CD4-positive, alpha-beta T cell (primary cell): ENCODE data around the gene DNASE1L2. TPM values are rescaled to one million over a fixed set of nuclear protein-coding genes. Genes with fewer than 3 reads are reported as not detected.
A peak's percentile ranks its signal among the peaks of the same experiment; 100 is the strongest.

Experiments
- ATAC-seq: fragments of 200-7000 bp; cut with Tn5 transposase; one replicate; pipeline ENCODE4 v1.10.0; 2022; ENCODE audit warnings: mild to moderate bottlenecking; ENCODE audit not compliant: poor library complexity
- CTCF ChIA-PET: fragments of 350-600 bp; sonication (Branson Sonifier 250); formaldehyde crosslinking; loops from one replicate; lab custom pipeline; 2021; ENCODE audit warnings: antibody characterized with exemption, inconsistent platforms; lab: Charles Lee
- POLR2A ChIA-PET: fragments of 350-600 bp; sonication (Branson Sonifier 250); formaldehyde crosslinking; loops from one replicate; lab custom pipeline; 2021; ENCODE audit warnings: antibody characterized with exemption, inconsistent platforms; lab: Charles Lee
- DNase-seq, 14 experiments: peaks; one replicate each; pipeline ENCODE4 v3.0.0-alpha.2; 2013 to 2020; ENCODE audit warnings: mixed read lengths in 2 of 14
- H3K27ac ChIP-seq, 2 donors: one replicate each; pipeline versions ENCODE4 v1.5.1 to v1.7.0; 2013; ENCODE audit warnings: low read length in 2 of 2, low read depth in 1 of 2, mild to moderate bottlenecking in 1 of 2
- H3K27me3 ChIP-seq, 2 experiments: 1 replicate in 1 of 2; 2 replicates in 1 of 2; pipeline versions ENCODE4 v1.6.1 to v1.7.0; 2013; ENCODE audit warnings: low read length in 2 of 2, control low read depth in 1 of 2, mild to moderate bottlenecking in 1 of 2, moderate library complexity in 1 of 2; ENCODE audit not compliant: insufficient read depth in 2 of 2, control insufficient read depth in 1 of 2
- H3K36me3 ChIP-seq: one replicate; pipeline ENCODE4 v1.6.1; 2013; ENCODE audit warnings: low read length, control low read depth; ENCODE audit not compliant: insufficient read depth
- H3K4me1 ChIP-seq: one replicate; pipeline ENCODE4 v1.6.1; 2013; ENCODE audit warnings: low read length, control low read depth; ENCODE audit not compliant: insufficient read depth
- H3K4me3 ChIP-seq: one replicate; pipeline ENCODE4 v1.5.1; 2013; ENCODE audit warnings: mild to moderate bottlenecking, low read length, moderate library complexity
- H3K9me3 ChIP-seq, 2 experiments: 1 replicate in 1 of 2; 2 replicates in 1 of 2; pipeline versions ENCODE4 v1.6.1 to v1.7.0; 2013; ENCODE audit warnings: low read length in 2 of 2, mild to moderate bottlenecking in 2 of 2, control low read depth in 1 of 2, moderate library complexity in 1 of 2; ENCODE audit not compliant: control insufficient read depth in 1 of 2, insufficient read depth in 1 of 2
- H3K27ac Mint-ChIP-seq: one replicate; pipeline ENCODE4 v1.8.0; 2020; ENCODE audit warnings: mixed read lengths
- H3K27me3 Mint-ChIP-seq: one replicate; pipeline ENCODE4 v1.8.0; 2021; ENCODE audit warnings: mixed read lengths
- H3K36me3 Mint-ChIP-seq: one replicate; pipeline ENCODE4 v1.8.0; 2021; ENCODE audit warnings: low read depth, mixed read lengths
- H3K4me1 Mint-ChIP-seq: one replicate; pipeline ENCODE4 v1.8.0; 2021; ENCODE audit warnings: low read depth, mixed read lengths
- H3K4me3 Mint-ChIP-seq: one replicate; pipeline ENCODE4 v1.8.0; 2020; ENCODE audit warnings: mild to moderate bottlenecking, mixed read lengths
- H3K9me3 Mint-ChIP-seq: one replicate; pipeline ENCODE4 v1.8.0; 2020; ENCODE audit warnings: mixed read lengths
- CTCF ChIP-seq: fragments of 200-600 bp; IDR thresholded peaks from one replicate; pipeline ENCODE4 v1.8.0; 2022; ENCODE audit warnings: antibody characterized with exemption, mild to moderate bottlenecking
- intact Hi-C, 2 experiments: fragments of 100-400 bp; cut with DNase I in 1 of 2; cut with micrococcal nuclease in 1 of 2; formaldehyde crosslinking; loops; one replicate each; pipeline versions ENCODE4 v1.15.1 to v1.9.0; 2023 to 2025; cut with DNase I, micrococcal nuclease
- total RNA-seq, 174 experiments: library from RNA in 2 of 174; stranded (reverse) in 2 of 174; gene quantifications; one replicate each; pipeline ENCODE4 v1.2.3 and lab custom pipeline; 2021 to 2026

Gene DNASE1L2
- total RNA-seq, 2 experiments from 2014 or later = 0.22 to 0.36 TPM

DNA sequence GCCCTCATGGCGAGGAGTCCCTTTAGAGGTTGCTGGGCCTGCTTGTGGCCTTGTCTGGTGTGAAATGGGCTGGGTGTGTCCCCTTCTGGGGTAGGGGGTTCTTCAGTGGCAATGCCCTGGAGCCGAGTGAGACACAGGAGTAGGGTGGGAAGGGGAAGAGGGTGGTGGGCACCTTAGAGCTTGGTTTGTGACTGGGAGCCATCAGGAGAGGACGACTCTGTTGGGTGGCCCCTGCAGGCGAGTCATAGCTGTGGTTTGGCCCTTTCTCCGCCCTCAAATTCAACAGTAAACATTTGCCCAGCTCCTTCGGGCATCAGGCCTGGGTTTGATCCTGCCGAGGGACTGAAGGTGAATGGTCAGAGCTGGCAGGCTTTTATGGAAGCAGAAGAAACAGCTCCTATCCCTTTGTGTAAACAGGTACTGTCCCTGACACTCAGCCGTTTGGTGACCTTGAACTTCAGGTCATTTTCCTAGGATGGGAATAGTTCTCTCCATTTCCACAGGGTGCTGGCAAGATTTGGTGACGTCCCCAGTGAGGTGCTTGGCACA is 9.9 kb upstream of the DNASE1L2 start:
- Histone ChIP-seq H3K27me3 (no peaks in the 10 kb centered on the region), H3K4me3 (no peak overlapping the region), H3K9me3 (no peaks in the 10 kb centered on the region), H3K4me1 (peaks cover 30% of the 10 kb centered on the region), H3K36me3 (peaks cover 33% of the 10 kb centered on the region), H3K27ac (no peak overlapping the region)
- no peak for DNase-seq
- no peak for TF ChIP-seq CTCF
- ChIA-PET POLR2A (interaction anchor here (1.1 to 1.3 kb wide), 2 partner anchors 11 to 24 kb away, joined by 3 to 5 read pairs; partner anchors contain the start of gene DNASE1L2), CTCF (no interaction called here)
- H3K9me3 Mint-ChIP-seq = no peaks in the 10 kb centered on the region
- no peaks in the 10 kb centered on the region for H3K27me3 Mint-ChIP-seq
- H3K4me1 Mint-ChIP-seq = peaks cover 15% of the 10 kb centered on the region
- peaks cover 15% of the 10 kb centered on the region for H3K36me3 Mint-ChIP-seq
- H3K4me3 Mint-ChIP-seq = peak overlapping the region; percentile 71
- H3K27ac Mint-ChIP-seq = no peak overlapping the region
- ATAC-seq = no peak
- intact Hi-C loops = no loop called here

DNA sequence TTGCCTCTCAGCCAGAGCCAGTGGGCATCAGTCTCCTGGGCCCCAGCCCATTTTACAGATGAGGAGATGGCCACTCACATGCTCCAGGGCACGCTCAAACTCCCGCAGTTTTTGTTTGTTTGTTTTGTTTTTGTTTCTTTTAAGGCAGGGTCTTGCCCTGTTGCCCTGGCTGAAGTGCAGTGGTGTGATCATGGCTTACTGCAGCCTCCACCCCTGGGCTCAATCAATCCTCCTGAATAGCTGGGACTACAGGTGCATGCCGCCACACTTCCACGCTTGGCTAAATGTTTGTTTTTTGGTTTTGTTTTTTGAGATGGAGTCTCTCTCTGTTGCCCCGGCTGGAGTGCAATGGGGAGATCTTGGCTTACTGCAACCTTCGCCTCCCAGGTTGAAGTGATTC is 9.3 kb upstream of the DNASE1L2 start:
- H3K4me1 ChIP-seq = peaks cover 30% of the 10 kb centered on the region
- Mint-ChIP-seq H3K27me3 (no peaks in the 10 kb centered on the region), H3K9me3 (no peaks in the 10 kb centered on the region), H3K4me3 (no peak overlapping the region), H3K4me1 (peaks cover 15% of the 10 kb centered on the region), H3K27ac (no peak overlapping the region), H3K36me3 (peaks cover 17% of the 10 kb centered on the region)
- ChIA-PET POLR2A (interaction anchor here (1.1 to 1.3 kb wide), 2 partner anchors 10 to 23 kb away, joined by 3 to 5 read pairs; partner anchors contain the start of gene DNASE1L2), CTCF (no interaction called here)
- ATAC-seq (no peak), DNase-seq (no peak)
- no peak for TF ChIP-seq CTCF
- H3K27ac ChIP-seq = no peak overlapping the region
- no peak overlapping the region for H3K4me3 ChIP-seq
- H3K36me3 ChIP-seq = peaks cover 39% of the 10 kb centered on the region
- H3K9me3 ChIP-seq = no peaks in the 10 kb centered on the region
- intact Hi-C loops = no loop called here
- H3K27me3 ChIP-seq = no peaks in the 10 kb centered on the region

GRCh38 chr16:2228161-2228824 is 8.0 kb upstream of the DNASE1L2 start:
- ChIA-PET CTCF (no interaction called here), POLR2A (no interaction called here)
- Mint-ChIP-seq H3K9me3 (no peaks in the 10 kb centered on the region), H3K27ac (no peak overlapping the region), H3K27me3 (no peaks in the 10 kb centered on the region), H3K36me3 (peaks cover 19% of the 10 kb centered on the region), H3K4me3 (no peak overlapping the region), H3K4me1 (peaks cover 12% of the 10 kb centered on the region)
- Histone ChIP-seq H3K27me3 (no peaks in the 10 kb centered on the region), H3K27ac (no peak overlapping the region), H3K36me3 (peaks cover 53% of the 10 kb centered on the region), H3K4me3 (no peak overlapping the region), H3K4me1 (peaks cover 22% of the 10 kb centered on the region), H3K9me3 (no peaks in the 10 kb centered on the region)
- intact Hi-C loops = no loop called here
- no peak for ATAC-seq
- no peak for DNase-seq
- no peak for TF ChIP-seq CTCF
